ENCODE results near the gene ARHGEF25. TPM values are rescaled to one million over a fixed set of nuclear protein-coding genes. Genes with fewer than 3 reads are reported as not detected.
"Not testable (repeated sequence)": the region's sequence is repeated elsewhere in the genome, so short reads cannot be mapped to it uniquely, and the experiment has no call there.

The ARHGEF25 gene
- polyA plus RNA-seq, 2 of the 4 experiments (the other 2 are of a cell fraction): 9.3 to 13.8 TPM

- peaks cover 21% of the 10 kb centered on the region; the same call in 2 of the 3 replicates for H3K9me3 ChIP-seq
- no peak for ATAC-seq
- CTCF ChIA-PET: interaction anchor here (1.4 to 3.2 kb wide), 2 partner anchors 25 to 28 kb away, joined by 3 to 13 read pairs; partner anchors contain the start of gene B4GALNT1
- TF ChIP-seq ESRRA (IDR thresholded peaks at IDR 0.05; ENCODE audit: borderline replicate concordance, low read length) (no peak), HMGXB4 (CRISPR knock-in tag; IDR thresholded peaks at IDR 0.05; ENCODE audit: borderline replicate concordance) (no peak), BCL3 (IDR thresholded peaks at IDR 0.05) (no peak), ZNF302 (CRISPR knock-in tag; IDR thresholded peaks at IDR 0.05) (no peak), BHLHE40 (IDR thresholded peaks at IDR 0.05; ENCODE audit: low read depth, low read length) (no peak), POLR2A (IDR thresholded peaks at IDR 0.05; ENCODE audit: low read length) (no peak), TFCP2L1 (CRISPR knock-in tag; IDR thresholded peaks at IDR 0.05) (no peak), GATA3 (IDR thresholded peaks at IDR 0.05; ENCODE audit: borderline replicate concordance) (no peak), SMC3 (IDR thresholded peaks at IDR 0.05) (no peak)
- FAIRE-seq: no peak
- WGBS (ENCODE audit: missing lambda C conversion rate): 27% methylated on average over 3 of the region's 3 CpGs
- no peak overlapping the region for H3K4me3 ChIP-seq
- POLR2A ChIA-PET: no interaction called here
- H3K27ac ChIP-seq: no peak overlapping the region
- no peak overlapping the region for H3K4me2 ChIP-seq
- no peaks in the 10 kb centered on the region for H3K4me1 ChIP-seq
- no peak for DNase-seq (ENCODE audit: low read depth in 1 of 2, low spot score in 1 of 2)
Observed at GRCh38 chr12:57658890-57659289, 47.7 kb downstream of the ARHGEF25 start.

- DNase-seq (ENCODE audit: low read depth in 1 of 2, low spot score in 1 of 2) (no peak), ATAC-seq (no peak), FAIRE-seq (no peak)
- ChIA-PET CTCF (interaction anchor here (0.8 to 3.2 kb wide), 9 partner anchors 10 to 79 kb away, joined by 3 to 13 read pairs (median 5); partner anchors contain the start of gene B4GALNT1), POLR2A (no interaction called here)
- no peak overlapping the region for H3K4me2 ChIP-seq
- H3K27ac ChIP-seq: no peak overlapping the region
- peaks cover 21% of the 10 kb centered on the region; the same call in 2 of the 3 replicates for H3K9me3 ChIP-seq
- H3K4me3 ChIP-seq: no peak overlapping the region
- 5% methylated on average over 4 of the region's 4 CpGs for WGBS (ENCODE audit: missing lambda C conversion rate)
- TF ChIP-seq ZFP36 (IDR thresholded peaks at IDR 0.05; ENCODE audit: borderline replicate concordance, partially characterized antibody): peak; percentile 48
- no peak for TF ChIP-seq RAD21 (conservative IDR thresholded peaks at IDR 0.05 in 1 of 2, IDR thresholded peaks at IDR 0.05 in 1 of 2)
- TF ChIP-seq GATA3 (IDR thresholded peaks at IDR 0.05; ENCODE audit: borderline replicate concordance): no peak
- no peak for TF ChIP-seq HOXB13 (CRISPR knock-in tag; IDR thresholded peaks at IDR 0.05; ENCODE audit: low read depth)
- no peak for TF ChIP-seq HES2 (IDR thresholded peaks at IDR 0.05)
- no peak for TF ChIP-seq NR3C1 (IDR thresholded peaks at IDR 0.05)
- no peak for TF ChIP-seq EHF (CRISPR knock-in tag; IDR thresholded peaks at IDR 0.05)
- TF ChIP-seq JUNB (IDR thresholded peaks at IDR 0.05): no peak
- TF ChIP-seq NPAS2 (CRISPR knock-in tag; IDR thresholded peaks at IDR 0.05; ENCODE audit: borderline replicate concordance): no peak
- no peaks in the 10 kb centered on the region for H3K4me1 ChIP-seq
Observed at GRCh38 chr12:57661376-57661775, 50.1 kb downstream of the ARHGEF25 start.

GRCh38 chr12:57665066-57665820 lies 54.0 kb downstream of the ARHGEF25 start:
- ATAC-seq; H3K4me3 ChIP-seq; POLR2A ChIA-PET; FAIRE-seq; CTCF ChIA-PET; H3K27ac ChIP-seq; DNase-seq (ENCODE audit: low read depth in 1 of 2, low spot score in 1 of 2); H3K4me1 ChIP-seq; H3K4me2 ChIP-seq: not testable (repeated sequence)
- WGBS (ENCODE audit: missing lambda C conversion rate): 71% methylated on average over 20 of the region's 34 CpGs
- H3K9me3 ChIP-seq: peaks cover 16% of the 10 kb centered on the region; the same call in 2 of the 3 replicates

Other genes with a start within 250 kb of the ARHGEF25 start
- gene R3HDM2, start 180.4 kb upstream of the ARHGEF25 start, polyA plus RNA-seq (2011; rRNA removed): 28.8 and 30.6 TPM in 2 replicates
- gene R3HDM2, start 180.4 kb upstream of the ARHGEF25 start, polyA plus RNA-seq (2017; fragmentation: RNase III; extraction: RNeasy Plus Mini Kit Qiagen cat#74134 plus additional on column Dnase treatment): 14.0 to 14.7 TPM (median 14.4 TPM) in 3 replicates
- 0.07 and 0.08 TPM in 2 replicates for gene INHBC, start 176.7 kb upstream of the ARHGEF25 start, polyA plus RNA-seq (2011; rRNA removed)
- gene INHBC, start 176.7 kb upstream of the ARHGEF25 start, polyA plus RNA-seq (2017; fragmentation: RNase III; extraction: RNeasy Plus Mini Kit Qiagen cat#74134 plus additional on column Dnase treatment): not detected in 3 replicates
- 2.4 and 2.9 TPM in 2 replicates for gene INHBE, start 156.1 kb upstream of the ARHGEF25 start, polyA plus RNA-seq (2011; rRNA removed)
- gene INHBE, start 156.1 kb upstream of the ARHGEF25 start, polyA plus RNA-seq (2017; fragmentation: RNase III; extraction: RNeasy Plus Mini Kit Qiagen cat#74134 plus additional on column Dnase treatment): 0.50 to 0.74 TPM (median 0.67 TPM) in 3 replicates
- gene GLI1, start 151.7 kb upstream of the ARHGEF25 start, polyA plus RNA-seq (2011; rRNA removed): 27.3 and 30.0 TPM in 2 replicates
- gene GLI1, start 151.7 kb upstream of the ARHGEF25 start, polyA plus RNA-seq (2017; fragmentation: RNase III; extraction: RNeasy Plus Mini Kit Qiagen cat#74134 plus additional on column Dnase treatment): 13.0 to 13.5 TPM (median 13.1 TPM) in 3 replicates
- gene ARHGAP9, start 131.6 kb upstream of the ARHGEF25 start, polyA plus RNA-seq (2011; rRNA removed): 0.25 and 0.50 TPM in 2 replicates
- gene ARHGAP9, start 131.6 kb upstream of the ARHGEF25 start, polyA plus RNA-seq (2017; fragmentation: RNase III; extraction: RNeasy Plus Mini Kit Qiagen cat#74134 plus additional on column Dnase treatment): 0.20 to 0.29 TPM in 2 of 3 replicates, not detected in the other
- gene MARS1, start 123.4 kb upstream of the ARHGEF25 start, polyA plus RNA-seq (2011; rRNA removed): 372 and 406 TPM in 2 replicates
- gene MARS1, start 123.4 kb upstream of the ARHGEF25 start, polyA plus RNA-seq (2017; fragmentation: RNase III; extraction: RNeasy Plus Mini Kit Qiagen cat#74134 plus additional on column Dnase treatment): 209 to 230 TPM (median 227 TPM) in 3 replicates
- 73.1 and 93.0 TPM in 2 replicates for gene DDIT3, start 90.9 kb upstream of the ARHGEF25 start, polyA plus RNA-seq (2011; rRNA removed)
- gene DDIT3, start 90.9 kb upstream of the ARHGEF25 start, polyA plus RNA-seq (2017; fragmentation: RNase III; extraction: RNeasy Plus Mini Kit Qiagen cat#74134 plus additional on column Dnase treatment): 11.5 to 16.0 TPM (median 13.5 TPM) in 3 replicates
- gene MBD6, start 88.6 kb upstream of the ARHGEF25 start, polyA plus RNA-seq (2011; rRNA removed): 4.6 and 7.3 TPM in 2 replicates
- gene MBD6, start 88.6 kb upstream of the ARHGEF25 start, polyA plus RNA-seq (2017; fragmentation: RNase III; extraction: RNeasy Plus Mini Kit Qiagen cat#74134 plus additional on column Dnase treatment): 18.7 to 25.3 TPM (median 24.2 TPM) in 3 replicates
- gene DCTN2, start 64.2 kb upstream of the ARHGEF25 start, polyA plus RNA-seq (2011; rRNA removed): 140 and 169 TPM in 2 replicates
- 203 to 211 TPM (median 211 TPM) in 3 replicates for gene DCTN2, start 64.2 kb upstream of the ARHGEF25 start, polyA plus RNA-seq (2017; fragmentation: RNase III; extraction: RNeasy Plus Mini Kit Qiagen cat#74134 plus additional on column Dnase treatment)
- gene KIF5A, start 61.4 kb upstream of the ARHGEF25 start, polyA plus RNA-seq (2011; rRNA removed): 0.89 and 0.90 TPM in 2 replicates
- gene KIF5A, start 61.4 kb upstream of the ARHGEF25 start, polyA plus RNA-seq (2017; fragmentation: RNase III; extraction: RNeasy Plus Mini Kit Qiagen cat#74134 plus additional on column Dnase treatment): 0.45 to 0.61 TPM (median 0.55 TPM) in 3 replicates
- gene PIP4K2C, start 20.2 kb upstream of the ARHGEF25 start, polyA plus RNA-seq (2011; rRNA removed): 60.9 and 62.9 TPM in 2 replicates
- gene PIP4K2C, start 20.2 kb upstream of the ARHGEF25 start, polyA plus RNA-seq (2017; fragmentation: RNase III; extraction: RNeasy Plus Mini Kit Qiagen cat#74134 plus additional on column Dnase treatment): 30.5 to 35.7 TPM (median 35.3 TPM) in 3 replicates
- gene DTX3, start 6.6 kb upstream of the ARHGEF25 start, polyA plus RNA-seq (2011; rRNA removed): 21.7 and 29.6 TPM in 2 replicates
- 18.1 to 26.2 TPM (median 24.7 TPM) in 3 replicates for gene DTX3, start 6.6 kb upstream of the ARHGEF25 start, polyA plus RNA-seq (2017; fragmentation: RNase III; extraction: RNeasy Plus Mini Kit Qiagen cat#74134 plus additional on column Dnase treatment)
- gene B4GALNT1, start 21.8 kb downstream of the ARHGEF25 start, polyA plus RNA-seq (2011; rRNA removed): 25.7 and 27.0 TPM in 2 replicates
- 33.2 to 35.1 TPM (median 33.4 TPM) in 3 replicates for gene B4GALNT1, start 21.8 kb downstream of the ARHGEF25 start, polyA plus RNA-seq (2017; fragmentation: RNase III; extraction: RNeasy Plus Mini Kit Qiagen cat#74134 plus additional on column Dnase treatment)
- 183 and 208 TPM in 2 replicates for gene OS9, start 82.7 kb downstream of the ARHGEF25 start, polyA plus RNA-seq (2011; rRNA removed)
- gene OS9, start 82.7 kb downstream of the ARHGEF25 start, polyA plus RNA-seq (2017; fragmentation: RNase III; extraction: RNeasy Plus Mini Kit Qiagen cat#74134 plus additional on column Dnase treatment): 115 to 128 TPM (median 128 TPM) in 3 replicates
- gene AGAP2, start 127.3 kb downstream of the ARHGEF25 start, polyA plus RNA-seq (2011; rRNA removed): 0.26 and 0.36 TPM in 2 replicates
- 0.21 to 0.45 TPM (median 0.28 TPM) in 3 replicates for gene AGAP2, start 127.3 kb downstream of the ARHGEF25 start, polyA plus RNA-seq (2017; fragmentation: RNase III; extraction: RNeasy Plus Mini Kit Qiagen cat#74134 plus additional on column Dnase treatment)
- gene TSPAN31, start 133.6 kb downstream of the ARHGEF25 start, polyA plus RNA-seq (2011; rRNA removed): 51.9 and 61.0 TPM in 2 replicates
- 20.6 to 27.1 TPM (median 22.8 TPM) in 3 replicates for gene TSPAN31, start 133.6 kb downstream of the ARHGEF25 start, polyA plus RNA-seq (2017; fragmentation: RNase III; extraction: RNeasy Plus Mini Kit Qiagen cat#74134 plus additional on column Dnase treatment)
- gene CDK4, start 140.9 kb downstream of the ARHGEF25 start, polyA plus RNA-seq (2011; rRNA removed): 226 and 289 TPM in 2 replicates
- gene CDK4, start 140.9 kb downstream of the ARHGEF25 start, polyA plus RNA-seq (2017; fragmentation: RNase III; extraction: RNeasy Plus Mini Kit Qiagen cat#74134 plus additional on column Dnase treatment): 226 to 255 TPM (median 229 TPM) in 3 replicates
- 7.2 and 8.4 TPM in 2 replicates for gene MARCHF9, start 143.7 kb downstream of the ARHGEF25 start, polyA plus RNA-seq (2011; rRNA removed)
- gene MARCHF9, start 143.7 kb downstream of the ARHGEF25 start, polyA plus RNA-seq (2017; fragmentation: RNase III; extraction: RNeasy Plus Mini Kit Qiagen cat#74134 plus additional on column Dnase treatment): 4.7 to 6.8 TPM (median 5.9 TPM) in 3 replicates
- gene CYP27B1, start 155.6 kb downstream of the ARHGEF25 start, polyA plus RNA-seq (2011; rRNA removed): 1.8 and 1.9 TPM in 2 replicates
- 1.9 to 2.9 TPM (median 2.3 TPM) in 3 replicates for gene CYP27B1, start 155.6 kb downstream of the ARHGEF25 start, polyA plus RNA-seq (2017; fragmentation: RNase III; extraction: RNeasy Plus Mini Kit Qiagen cat#74134 plus additional on column Dnase treatment)
- 60.2 and 71.3 TPM in 2 replicates for gene METTL1, start 160.7 kb downstream of the ARHGEF25 start, polyA plus RNA-seq (2011; rRNA removed)
- gene METTL1, start 160.7 kb downstream of the ARHGEF25 start, polyA plus RNA-seq (2017; fragmentation: RNase III; extraction: RNeasy Plus Mini Kit Qiagen cat#74134 plus additional on column Dnase treatment): 55.2 to 64.9 TPM (median 63.0 TPM) in 3 replicates
- gene EEF1AKMT3, start 161.2 kb downstream of the ARHGEF25 start, polyA plus RNA-seq (2011; rRNA removed): 13.8 and 15.8 TPM in 2 replicates
- 6.2 to 8.0 TPM (median 7.3 TPM) in 3 replicates for gene EEF1AKMT3, start 161.2 kb downstream of the ARHGEF25 start, polyA plus RNA-seq (2017; fragmentation: RNase III; extraction: RNeasy Plus Mini Kit Qiagen cat#74134 plus additional on column Dnase treatment)
- gene TSFM, start 171.4 kb downstream of the ARHGEF25 start, polyA plus RNA-seq (2011; rRNA removed): 31.7 and 39.9 TPM in 2 replicates
- 56.6 to 60.2 TPM (median 59.2 TPM) in 3 replicates for gene TSFM, start 171.4 kb downstream of the ARHGEF25 start, polyA plus RNA-seq (2017; fragmentation: RNase III; extraction: RNeasy Plus Mini Kit Qiagen cat#74134 plus additional on column Dnase treatment)
- 0.99 and 1.1 TPM in 2 replicates for gene AVIL, start 207.3 kb downstream of the ARHGEF25 start, polyA plus RNA-seq (2011; rRNA removed)
- gene AVIL, start 207.3 kb downstream of the ARHGEF25 start, polyA plus RNA-seq (2017; fragmentation: RNase III; extraction: RNeasy Plus Mini Kit Qiagen cat#74134 plus additional on column Dnase treatment): 0.33 to 1.1 TPM (median 0.53 TPM) in 3 replicates
- 87.7 and 114 TPM in 2 replicates for gene CTDSP2, start 235.3 kb downstream of the ARHGEF25 start, polyA plus RNA-seq (2011; rRNA removed)
- gene CTDSP2, start 235.3 kb downstream of the ARHGEF25 start, polyA plus RNA-seq (2017; fragmentation: RNase III; extraction: RNeasy Plus Mini Kit Qiagen cat#74134 plus additional on column Dnase treatment): 26.1 to 34.5 TPM (median 31.3 TPM) in 3 replicates

All from A549 (cell line).